Measurements from ENCODE around the gene IGSF9B. TPM values are rescaled to one million over a fixed set of nuclear protein-coding genes. Genes with fewer than 3 reads are reported as not detected.

Gene IGSF9B
- total RNA-seq, 1 experiment from 2014 or later: not detected

DNA sequence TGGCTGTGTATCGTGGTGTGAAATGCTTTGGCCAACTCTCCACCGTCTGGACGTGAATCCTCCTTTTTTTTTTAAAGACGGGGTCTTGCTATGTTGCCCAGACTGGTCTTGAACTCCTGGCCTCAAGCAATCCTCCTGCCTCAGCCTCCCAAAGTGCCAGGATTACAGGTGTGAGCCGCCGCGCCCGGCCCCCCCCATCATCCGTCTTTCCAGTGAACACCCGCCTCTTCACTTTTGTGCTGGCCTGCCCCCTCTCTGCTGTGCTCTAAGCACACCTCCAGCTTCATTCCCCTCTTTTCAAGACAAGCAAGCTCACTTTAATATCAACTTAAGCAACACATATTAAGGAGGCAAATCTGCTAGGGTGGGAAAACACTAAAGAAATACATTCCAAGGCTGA, 35.3 kb downstream of the IGSF9B start:
- Histone ChIP-seq H3K27me3 (ENCODE audit: insufficient read depth, low read depth) (peaks cover 75% of the 10 kb centered on the region), H3K27ac (no peak overlapping the region), H3K4me3 (no peak overlapping the region), H3K36me3 (ENCODE audit: low read depth) (no peaks in the 10 kb centered on the region), H2AFZ (no peak overlapping the region), H3K79me2 (ENCODE audit: low read depth) (no peaks in the 10 kb centered on the region), H3K4me1 (replicated peaks; ENCODE audit: insufficient read depth) (no peaks in the 10 kb centered on the region), H3K9me3 (ENCODE audit: insufficient read depth, low read depth) (no peaks in the 10 kb centered on the region), H4K20me1 (ENCODE audit: insufficient read depth) (no peaks in the 10 kb centered on the region), H3F3A (ENCODE audit: insufficient read depth, low read depth) (no peaks in the 10 kb centered on the region), H3K4me2 (no peak overlapping the region), H3K9me2 (ENCODE audit: insufficient read depth) (no peaks in the 10 kb centered on the region)
- DNase-seq: no peak
- ChIA-PET CTCF (no interaction called here), POLR2A (ENCODE audit: unreplicated experiment) (no interaction called here)
- BruUV-seq (replicated peaks): no TSS peak
- intact Hi-C loops (cut with micrococcal nuclease; ENCODE audit: unreplicated experiment): no loop called here
- no peak for TF ChIP-seq EZH2 (IDR thresholded peaks at IDR 0.05; ENCODE audit: low read depth)
- TF ChIP-seq, protein P1, sequence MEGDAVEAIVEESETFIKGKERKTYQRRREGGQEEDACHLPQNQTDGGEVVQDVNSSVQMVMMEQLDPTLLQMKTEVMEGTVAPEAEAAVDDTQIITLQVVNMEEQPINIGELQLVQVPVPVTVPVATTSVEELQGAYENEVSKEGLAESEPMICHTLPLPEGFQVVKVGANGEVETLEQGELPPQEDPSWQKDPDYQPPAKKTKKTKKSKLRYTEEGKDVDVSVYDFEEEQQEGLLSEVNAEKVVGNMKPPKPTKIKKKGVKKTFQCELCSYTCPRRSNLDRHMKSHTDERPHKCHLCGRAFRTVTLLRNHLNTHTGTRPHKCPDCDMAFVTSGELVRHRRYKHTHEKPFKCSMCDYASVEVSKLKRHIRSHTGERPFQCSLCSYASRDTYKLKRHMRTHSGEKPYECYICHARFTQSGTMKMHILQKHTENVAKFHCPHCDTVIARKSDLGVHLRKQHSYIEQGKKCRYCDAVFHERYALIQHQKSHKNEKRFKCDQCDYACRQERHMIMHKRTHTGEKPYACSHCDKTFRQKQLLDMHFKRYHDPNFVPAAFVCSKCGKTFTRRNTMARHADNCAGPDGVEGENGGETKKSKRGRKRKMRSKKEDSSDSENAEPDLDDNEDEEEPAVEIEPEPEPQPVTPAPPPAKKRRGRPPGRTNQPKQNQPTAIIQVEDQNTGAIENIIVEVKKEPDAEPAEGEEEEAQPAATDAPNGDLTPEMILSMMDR (conservative IDR thresholded peaks at IDR 0.05): no peak

DNA sequence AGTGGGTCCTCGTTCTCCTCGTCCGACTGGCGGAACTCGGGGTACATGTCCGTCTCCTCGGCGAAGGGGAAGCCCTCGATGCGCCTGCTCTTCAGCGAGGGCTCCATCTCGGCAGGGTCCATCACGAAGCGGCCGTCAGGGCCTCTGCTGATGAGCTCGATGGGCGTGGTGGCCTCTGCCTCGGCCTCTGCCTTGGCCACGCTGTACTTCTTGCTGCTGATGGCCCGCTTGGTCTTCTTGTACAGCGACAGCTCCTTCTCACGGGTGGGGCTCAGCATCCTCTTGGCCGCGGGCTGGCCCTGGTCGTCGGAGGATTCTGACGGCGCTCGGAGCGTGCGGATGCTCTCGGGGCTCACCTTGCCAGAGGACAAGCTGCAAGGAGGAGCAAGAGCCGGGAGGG, 35.7 kb downstream of the IGSF9B start:
- CTCF ChIA-PET: no interaction called here

DNA sequence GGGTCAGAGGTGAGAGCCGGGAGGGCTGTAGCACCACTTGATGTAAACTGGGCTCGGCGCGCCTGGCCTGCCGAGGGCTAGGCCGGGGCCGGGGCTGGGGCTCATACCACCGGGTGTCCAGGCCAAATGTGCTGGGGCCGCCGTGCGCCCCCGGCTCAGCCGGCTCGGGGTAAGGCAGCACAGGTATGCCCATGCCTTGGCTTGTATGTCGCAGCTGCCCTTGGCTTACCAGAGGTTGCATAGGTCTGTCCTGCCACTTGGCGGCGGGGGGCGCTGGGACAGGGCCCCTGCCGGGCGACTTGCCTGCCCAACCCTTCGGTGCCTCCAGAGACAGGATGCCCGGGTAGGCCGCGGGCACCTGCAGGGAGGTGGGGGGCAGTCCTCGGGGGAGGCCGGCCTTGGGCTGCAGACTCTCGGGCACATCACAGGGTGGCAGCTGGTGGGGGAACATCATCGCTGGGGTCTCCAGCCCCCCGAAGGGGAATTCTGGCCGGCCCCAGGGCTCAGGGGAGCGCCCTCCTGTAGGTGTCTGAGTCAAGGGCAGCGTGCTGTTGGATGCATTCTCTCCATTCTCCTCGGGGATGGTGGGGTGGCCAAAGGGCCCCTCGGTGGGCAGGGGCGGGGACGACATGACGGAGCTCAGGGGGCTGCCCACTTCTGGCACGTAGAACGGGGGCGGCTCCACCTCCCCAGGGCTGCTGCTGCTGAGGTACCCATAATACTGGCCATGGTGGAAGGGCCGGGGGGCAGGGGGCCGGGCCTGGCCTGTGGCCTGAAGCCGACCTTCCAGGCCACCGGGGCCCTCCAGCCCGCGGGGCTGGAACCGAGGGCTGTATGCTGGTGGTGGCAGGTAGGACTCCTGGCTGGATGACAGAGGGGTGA, 36.4 kb downstream of the IGSF9B start:
- H3K27me3 ChIP-seq (ENCODE audit: insufficient read depth, low read depth): peaks cover 76% of the 10 kb centered on the region
- H3K9me3 ChIP-seq (ENCODE audit: insufficient read depth, low read depth): no peaks in the 10 kb centered on the region
- no peaks in the 10 kb centered on the region for H3K9me2 ChIP-seq (ENCODE audit: insufficient read depth)
- BruUV-seq (replicated peaks): no TSS peak
- no peak for DNase-seq
- no peak overlapping the region for H3K4me3 ChIP-seq
- H4K20me1 ChIP-seq (ENCODE audit: insufficient read depth): no peaks in the 10 kb centered on the region
- H3K4me1 ChIP-seq (replicated peaks; ENCODE audit: insufficient read depth): no peaks in the 10 kb centered on the region
- no peak overlapping the region for H3K4me2 ChIP-seq
- H3K36me3 ChIP-seq (ENCODE audit: low read depth): no peaks in the 10 kb centered on the region
- no peak overlapping the region for H3K27ac ChIP-seq
- TF ChIP-seq EZH2 (IDR thresholded peaks at IDR 0.05; ENCODE audit: low read depth): no peak
- TF ChIP-seq, protein P1 (conservative IDR thresholded peaks at IDR 0.05): no peak
- H3F3A ChIP-seq (ENCODE audit: insufficient read depth, low read depth): no peaks in the 10 kb centered on the region
- ChIA-PET CTCF (no interaction called here), POLR2A (ENCODE audit: unreplicated experiment) (no interaction called here)
- intact Hi-C loops (cut with micrococcal nuclease; ENCODE audit: unreplicated experiment): no loop called here
- H3K79me2 ChIP-seq (ENCODE audit: low read depth): no peaks in the 10 kb centered on the region
- no peak overlapping the region for H2AFZ ChIP-seq

More for the DNA sequence above, 35.7 kb downstream of the IGSF9B start:
- Histone ChIP-seq H2AFZ (no peak overlapping the region), H4K20me1 (ENCODE audit: insufficient read depth) (no peaks in the 10 kb centered on the region), H3K9me2 (ENCODE audit: insufficient read depth) (no peaks in the 10 kb centered on the region), H3F3A (ENCODE audit: insufficient read depth, low read depth) (no peaks in the 10 kb centered on the region), H3K4me1 (replicated peaks; ENCODE audit: insufficient read depth) (no peaks in the 10 kb centered on the region), H3K27me3 (ENCODE audit: insufficient read depth, low read depth) (peaks cover 76% of the 10 kb centered on the region), H3K27ac (no peak overlapping the region), H3K36me3 (ENCODE audit: low read depth) (no peaks in the 10 kb centered on the region), H3K9me3 (ENCODE audit: insufficient read depth, low read depth) (no peaks in the 10 kb centered on the region), H3K79me2 (ENCODE audit: low read depth) (no peaks in the 10 kb centered on the region), H3K4me2 (no peak overlapping the region), H3K4me3 (no peak overlapping the region)
- intact Hi-C loops (cut with micrococcal nuclease; ENCODE audit: unreplicated experiment): no loop called here
- POLR2A ChIA-PET (ENCODE audit: unreplicated experiment): no interaction called here
- no TSS peak for BruUV-seq (replicated peaks)
- DNase-seq: no peak
- no peak for TF ChIP-seq EZH2 (IDR thresholded peaks at IDR 0.05; ENCODE audit: low read depth)
- TF ChIP-seq, protein P1 (conservative IDR thresholded peaks at IDR 0.05): no peak

Data from PC-9 (cell line).